Upper lobe of left lung (tissue), 4 donors: ENCODE results near the gene PLPP1.

Source experiments
- POLR2A ChIP-seq, 4 donors: fragments of 450-650 bp; IDR thresholded peaks; one replicate each; pipeline ENCODE4 v1.5.1; 2016 to 2017; ENCODE audit warnings: antibody characterized with exemption in 4 of 4, mild to moderate bottlenecking in 2 of 4
- TF ChIP-seq, protein P1 (sequence below), 6 experiments: fragments of 450-650 bp in 4 of 6; fragments of 200-600 bp in 2 of 6; sonication (generic) in 2 of 6; IDR thresholded peaks; one replicate each; pipeline ENCODE4 v1.5.1; 2016 to 2019; ENCODE audit warnings: antibody characterized with exemption in 6 of 6

DNA sequence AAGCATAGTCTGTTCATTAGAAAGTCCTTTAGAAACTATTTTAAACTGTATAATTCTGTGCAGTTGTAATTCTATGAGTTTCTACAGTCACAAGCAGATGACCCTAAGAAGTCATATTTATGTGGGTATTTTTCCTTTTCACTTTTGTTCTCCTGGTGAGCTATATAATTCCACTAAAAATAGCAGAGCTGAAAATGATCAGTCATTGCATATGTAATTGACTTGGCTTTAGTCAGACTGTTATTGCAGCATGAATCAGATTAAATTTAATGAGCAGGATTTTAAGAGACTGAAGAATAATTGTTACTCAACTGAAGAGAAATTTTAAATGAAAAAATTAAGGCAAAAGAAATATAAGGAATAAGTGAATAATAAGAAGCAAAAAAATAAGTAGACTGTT, 118.5 kb downstream of the PLPP1 start:
- TF ChIP-seq, protein P1, sequence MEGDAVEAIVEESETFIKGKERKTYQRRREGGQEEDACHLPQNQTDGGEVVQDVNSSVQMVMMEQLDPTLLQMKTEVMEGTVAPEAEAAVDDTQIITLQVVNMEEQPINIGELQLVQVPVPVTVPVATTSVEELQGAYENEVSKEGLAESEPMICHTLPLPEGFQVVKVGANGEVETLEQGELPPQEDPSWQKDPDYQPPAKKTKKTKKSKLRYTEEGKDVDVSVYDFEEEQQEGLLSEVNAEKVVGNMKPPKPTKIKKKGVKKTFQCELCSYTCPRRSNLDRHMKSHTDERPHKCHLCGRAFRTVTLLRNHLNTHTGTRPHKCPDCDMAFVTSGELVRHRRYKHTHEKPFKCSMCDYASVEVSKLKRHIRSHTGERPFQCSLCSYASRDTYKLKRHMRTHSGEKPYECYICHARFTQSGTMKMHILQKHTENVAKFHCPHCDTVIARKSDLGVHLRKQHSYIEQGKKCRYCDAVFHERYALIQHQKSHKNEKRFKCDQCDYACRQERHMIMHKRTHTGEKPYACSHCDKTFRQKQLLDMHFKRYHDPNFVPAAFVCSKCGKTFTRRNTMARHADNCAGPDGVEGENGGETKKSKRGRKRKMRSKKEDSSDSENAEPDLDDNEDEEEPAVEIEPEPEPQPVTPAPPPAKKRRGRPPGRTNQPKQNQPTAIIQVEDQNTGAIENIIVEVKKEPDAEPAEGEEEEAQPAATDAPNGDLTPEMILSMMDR (IDR thresholded peaks at IDR 0.05) = no peak
- TF ChIP-seq POLR2A (IDR thresholded peaks at IDR 0.05) = no peak
